Astrocyte of the cerebellum (primary cell): Measurements from ENCODE around the gene SCAANT1.

Experiments used
- DNase-seq: peaks from one replicate; pipeline ENCODE4 v3.0.0-alpha.2; 2011; ENCODE audit warnings: low read depth
- H3K4me3 ChIP-seq: 2 replicates; pipeline ENCODE4 v1.5.1; 2011; ENCODE audit warnings: mild to moderate bottlenecking, low read depth, low read length, moderate library complexity
- in situ Hi-C: cut with HindIII; loops from 2 replicates; pipeline ENCODE4 v1.10.0; 2017; ENCODE audit warnings: low sequenced_read_pairs
- TF ChIP-seq, protein P1 (sequence below): IDR thresholded peaks from 2 replicates; pipeline ENCODE4 v1.5.1; 2012; ENCODE audit warnings: low read length, low read depth, moderate library complexity, mild to moderate bottlenecking; ENCODE audit errors: missing control alignments

The SCAANT1 gene

DNA sequence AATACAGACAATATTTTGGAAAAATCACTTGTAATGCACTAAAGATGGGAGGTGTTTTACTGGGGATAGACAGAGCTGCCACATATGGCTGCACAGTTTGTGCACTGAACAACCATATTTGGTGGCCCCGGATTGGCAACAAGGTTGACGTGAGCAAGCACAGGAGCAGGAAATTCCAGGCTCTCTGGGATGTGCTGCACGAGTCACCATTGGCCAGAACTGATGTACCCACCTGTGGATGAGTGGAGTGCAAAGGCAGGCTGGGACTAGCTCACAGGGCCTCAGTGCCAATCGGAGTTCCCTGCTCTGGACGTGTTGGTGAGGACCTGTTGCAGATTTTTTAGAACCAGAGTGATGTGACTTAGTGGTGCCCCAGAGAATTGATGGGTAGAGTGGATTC, 42.0 kb upstream of the SCAANT1 start:
- H3K4me3 ChIP-seq: no peak overlapping the region
- TF ChIP-seq, protein P1, sequence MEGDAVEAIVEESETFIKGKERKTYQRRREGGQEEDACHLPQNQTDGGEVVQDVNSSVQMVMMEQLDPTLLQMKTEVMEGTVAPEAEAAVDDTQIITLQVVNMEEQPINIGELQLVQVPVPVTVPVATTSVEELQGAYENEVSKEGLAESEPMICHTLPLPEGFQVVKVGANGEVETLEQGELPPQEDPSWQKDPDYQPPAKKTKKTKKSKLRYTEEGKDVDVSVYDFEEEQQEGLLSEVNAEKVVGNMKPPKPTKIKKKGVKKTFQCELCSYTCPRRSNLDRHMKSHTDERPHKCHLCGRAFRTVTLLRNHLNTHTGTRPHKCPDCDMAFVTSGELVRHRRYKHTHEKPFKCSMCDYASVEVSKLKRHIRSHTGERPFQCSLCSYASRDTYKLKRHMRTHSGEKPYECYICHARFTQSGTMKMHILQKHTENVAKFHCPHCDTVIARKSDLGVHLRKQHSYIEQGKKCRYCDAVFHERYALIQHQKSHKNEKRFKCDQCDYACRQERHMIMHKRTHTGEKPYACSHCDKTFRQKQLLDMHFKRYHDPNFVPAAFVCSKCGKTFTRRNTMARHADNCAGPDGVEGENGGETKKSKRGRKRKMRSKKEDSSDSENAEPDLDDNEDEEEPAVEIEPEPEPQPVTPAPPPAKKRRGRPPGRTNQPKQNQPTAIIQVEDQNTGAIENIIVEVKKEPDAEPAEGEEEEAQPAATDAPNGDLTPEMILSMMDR: no peak
- DNase-seq: no peak
- in situ Hi-C loops: no loop called here

DNA sequence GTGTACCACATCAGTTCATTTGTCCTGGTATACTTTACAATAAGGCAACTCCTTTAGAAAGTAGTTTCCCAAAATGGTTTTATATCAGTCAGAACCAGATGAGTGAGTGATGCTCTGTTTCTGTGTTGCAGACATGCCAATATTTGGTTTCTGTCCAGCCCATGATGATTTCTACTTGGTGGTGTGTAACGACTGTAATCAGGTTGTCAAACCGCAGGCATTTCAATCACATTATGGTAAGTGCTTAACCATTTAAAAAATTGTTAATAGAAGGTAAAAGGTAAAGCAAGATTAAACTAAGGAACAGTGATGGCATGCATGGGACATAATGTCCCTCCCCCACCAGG, 40.0 kb upstream of the SCAANT1 start:
- no peak for DNase-seq
- in situ Hi-C loops: no loop called here
- no peak overlapping the region for H3K4me3 ChIP-seq
- TF ChIP-seq, protein P1: no peak

DNA sequence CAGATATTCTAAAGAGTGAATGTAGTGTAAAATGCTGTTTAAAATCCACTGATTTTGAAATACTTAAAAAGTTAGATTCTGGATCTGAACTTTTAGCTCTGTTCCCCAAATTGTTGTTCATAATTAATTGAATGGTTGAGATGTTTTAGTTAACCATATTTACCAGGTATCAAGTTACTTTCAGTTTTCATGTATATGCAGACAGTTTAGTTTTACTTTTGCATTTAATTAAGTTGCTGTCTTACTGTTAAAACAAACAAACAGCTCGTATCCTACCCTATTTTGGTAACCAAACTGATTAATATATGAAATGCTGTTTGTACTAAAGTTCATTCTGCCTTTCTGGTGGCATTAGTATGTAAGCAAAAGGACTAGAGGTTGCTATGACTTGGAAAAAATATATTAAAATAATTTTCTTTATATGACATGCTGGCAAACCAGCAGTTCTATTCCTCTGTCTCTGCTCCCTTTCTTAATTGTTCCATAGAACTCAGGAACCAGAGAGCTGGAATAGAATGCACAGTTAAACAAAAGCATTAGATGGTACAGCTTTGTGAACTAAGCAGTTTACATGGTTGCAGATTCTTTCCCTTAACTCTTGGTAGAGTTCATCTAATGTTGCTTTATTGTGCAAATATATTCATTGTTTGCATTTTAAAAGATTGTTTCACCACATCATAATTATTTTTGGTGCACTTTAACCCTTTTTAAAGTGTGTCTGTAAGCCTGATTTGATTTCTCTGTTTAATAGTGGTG, 39.5 kb upstream of the SCAANT1 start:
- H3K4me3 ChIP-seq: no peak overlapping the region
- in situ Hi-C loops: no loop called here
- no peak for DNase-seq
- TF ChIP-seq, protein P1: no peak

DNA sequence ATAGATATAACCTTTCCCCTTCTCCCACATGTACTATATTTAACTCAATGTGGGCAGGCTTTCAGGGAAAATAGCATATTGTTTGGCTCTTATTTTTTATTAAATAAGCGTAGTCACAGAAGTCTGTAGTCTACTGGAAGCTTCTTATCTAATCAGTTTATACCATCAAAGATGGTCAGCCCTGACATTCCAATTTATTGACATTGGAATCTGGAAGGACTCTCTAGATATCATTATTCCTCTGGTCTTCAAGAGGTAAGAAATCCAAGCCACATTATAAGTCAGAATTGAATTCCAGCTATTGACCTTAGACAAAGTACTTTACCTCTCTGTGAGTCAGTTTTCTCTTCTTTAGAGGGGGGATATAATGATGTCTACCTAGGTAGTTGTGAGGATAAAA, 38.5 kb upstream of the SCAANT1 start:
- TF ChIP-seq, protein P1: no peak
- no peak overlapping the region for H3K4me3 ChIP-seq
- in situ Hi-C loops: no loop called here
- no peak for DNase-seq

DNA sequence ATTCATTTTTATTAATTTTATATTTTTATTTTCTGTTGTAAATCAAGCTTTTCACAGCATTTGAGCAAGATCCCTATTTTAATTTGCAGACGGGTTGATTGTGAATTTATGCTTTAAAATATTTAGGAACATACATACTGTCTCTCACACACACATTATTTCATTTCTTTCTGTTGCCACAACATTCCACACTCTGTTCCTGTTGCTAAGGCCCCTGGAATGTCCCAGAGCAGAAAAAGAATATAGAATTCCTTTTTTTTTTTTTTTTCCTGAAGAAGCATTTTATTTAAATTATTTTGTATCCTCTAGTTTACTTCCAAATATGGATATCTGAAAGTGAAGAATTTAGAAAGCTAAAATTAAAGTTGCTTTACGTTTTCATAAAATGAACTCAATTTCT, 36.8 kb upstream of the SCAANT1 start:
- in situ Hi-C loops: no loop called here
- TF ChIP-seq, protein P1: no peak
- DNase-seq: peak; percentile 27
- H3K4me3 ChIP-seq: no peak overlapping the region

DNA sequence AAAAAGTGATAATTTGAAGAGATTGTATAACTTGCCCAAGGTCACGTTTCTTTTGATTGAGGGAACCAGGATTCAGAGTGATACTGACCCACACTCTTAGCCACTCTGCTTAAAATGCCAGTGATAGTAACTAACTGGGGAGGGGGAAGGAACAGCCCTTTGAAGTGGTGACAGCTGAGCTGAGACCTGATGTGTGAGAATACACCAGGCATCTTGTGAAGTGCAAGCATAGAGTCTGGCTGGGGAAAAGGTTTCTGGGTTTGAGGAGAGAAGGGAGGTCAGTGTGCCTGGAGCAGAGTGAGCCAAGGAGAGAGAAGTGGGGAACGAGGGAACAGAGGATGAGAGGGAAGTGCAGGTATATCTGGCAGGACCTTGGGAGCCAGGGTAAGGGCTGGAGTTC, 35.4 kb upstream of the SCAANT1 start:
- in situ Hi-C loops: no loop called here
- no peak overlapping the region for H3K4me3 ChIP-seq
- no peak for DNase-seq
- TF ChIP-seq, protein P1: no peak
